Measurements from ENCODE around the gene KRTAP5-11. TPM values are rescaled to one million over a fixed set of nuclear protein-coding genes. Genes with fewer than 3 reads are reported as not detected.
A peak's percentile ranks its signal among the peaks of the same experiment; 100 is the strongest.
"Not testable (repeated sequence)": the region's sequence is repeated elsewhere in the genome, so short reads cannot be mapped to it uniquely, and the experiment has no call there.

KRTAP5-11 gene
- total RNA-seq, 1 donor from 2014 or later, result not detected

GRCh38 chr11:71575723-71576424, 6.8 kb downstream of the KRTAP5-11 start:
- no peaks in the 10 kb centered on the region for H3F3A ChIP-seq (ENCODE audit: low read depth)
- H3K4me3 ChIP-seq, result no peak overlapping the region
- H3K79me2 ChIP-seq (ENCODE audit: low read depth), result no peaks in the 10 kb centered on the region
- no peaks in the 10 kb centered on the region for H4K20me1 ChIP-seq (ENCODE audit: low read depth)
- Mint-ChIP-seq H3K27me3 (ENCODE audit: insufficient read depth, low read depth) (peaks cover 4% of the 10 kb centered on the region), H3K4me1 (peaks cover 13% of the 10 kb centered on the region), H3K4me3 (no peak overlapping the region), H3K9me3 (no peaks in the 10 kb centered on the region), H3K27ac (no peak overlapping the region), H3K36me3 (no peaks in the 10 kb centered on the region)
- DNase-seq (ENCODE audit: low spot score), result no peak
- H3K4me2 ChIP-seq, result no peak overlapping the region
- no peak overlapping the region for H2AFZ ChIP-seq (replicated peaks)
- no peaks in the 10 kb centered on the region for H3K27me3 ChIP-seq
- peaks cover 7% of the 10 kb centered on the region for H3K4me1 ChIP-seq
- no peaks in the 10 kb centered on the region for H3K36me3 ChIP-seq
- H3K9me3 ChIP-seq (ENCODE audit: low read depth), result no peaks in the 10 kb centered on the region
- no peak for TF ChIP-seq EZH2phosphoT487 (IDR thresholded peaks at IDR 0.05)
- H3K9ac ChIP-seq, result no peak overlapping the region
- no peak overlapping the region for H3K27ac ChIP-seq

GRCh38 chr11:71574418-71574817, 8.3 kb downstream of the KRTAP5-11 start:
- Histone ChIP-seq H3K27ac (no peak overlapping the region), H3F3A (ENCODE audit: low read depth) (no peaks in the 10 kb centered on the region), H3K9ac (no peak overlapping the region), H3K9me3 (ENCODE audit: low read depth) (no peaks in the 10 kb centered on the region), H3K4me3 (no peak overlapping the region), H3K79me2 (ENCODE audit: low read depth) (no peaks in the 10 kb centered on the region), H3K36me3 (no peaks in the 10 kb centered on the region), H3K4me2 (no peak overlapping the region), H3K4me1 (peaks cover 3% of the 10 kb centered on the region), H2AFZ (replicated peaks) (no peak overlapping the region), H4K20me1 (ENCODE audit: low read depth) (no peaks in the 10 kb centered on the region), H3K27me3 (no peaks in the 10 kb centered on the region)
- H3K27me3 Mint-ChIP-seq (ENCODE audit: insufficient read depth, low read depth), result peaks cover 6% of the 10 kb centered on the region
- H3K4me1 Mint-ChIP-seq, result peaks cover 7% of the 10 kb centered on the region
- H3K36me3 Mint-ChIP-seq, result no peaks in the 10 kb centered on the region
- no peaks in the 10 kb centered on the region for H3K9me3 Mint-ChIP-seq
- TF ChIP-seq CTCF (IDR thresholded peaks at IDR 0.05), result no peak
- no peak for TF ChIP-seq EZH2 (IDR thresholded peaks at IDR 0.05)
- TF ChIP-seq EZH2phosphoT487 (IDR thresholded peaks at IDR 0.05), result no peak
- H3K4me3 Mint-ChIP-seq, result no peak overlapping the region
- DNase-seq (ENCODE audit: low spot score), result no peak
- no peak overlapping the region for H3K27ac Mint-ChIP-seq

- Histone ChIP-seq H3K4me1 (peaks cover 3% of the 10 kb centered on the region), H3K79me2 (ENCODE audit: low read depth) (no peaks in the 10 kb centered on the region), H3K27me3 (no peaks in the 10 kb centered on the region), H3K27ac (no peak overlapping the region), H3K36me3 (no peaks in the 10 kb centered on the region), H3K9ac (no peak overlapping the region), H3K9me3 (ENCODE audit: low read depth) (no peaks in the 10 kb centered on the region), H3K4me3 (no peak overlapping the region), H3K4me2 (no peak overlapping the region), H3F3A (ENCODE audit: low read depth) (no peaks in the 10 kb centered on the region), H2AFZ (replicated peaks) (no peak overlapping the region), H4K20me1 (ENCODE audit: low read depth) (no peaks in the 10 kb centered on the region)
- Mint-ChIP-seq H3K27me3 (ENCODE audit: insufficient read depth, low read depth) (peaks cover 6% of the 10 kb centered on the region), H3K36me3 (no peaks in the 10 kb centered on the region), H3K9me3 (no peaks in the 10 kb centered on the region), H3K27ac (peak overlapping the region; percentile 9), H3K4me3 (no peak overlapping the region), H3K4me1 (peaks cover 14% of the 10 kb centered on the region)
- TF ChIP-seq CTCF (IDR thresholded peaks at IDR 0.05) (no peak), EZH2phosphoT487 (IDR thresholded peaks at IDR 0.05) (no peak), EZH2 (IDR thresholded peaks at IDR 0.05) (no peak)
- DNase-seq (ENCODE audit: low spot score), result no peak
Observed at GRCh38 chr11:71572811-71573210, 9.9 kb downstream of the KRTAP5-11 start.

- H3K27me3 ChIP-seq; H3K9me3 Mint-ChIP-seq; DNase-seq (ENCODE audit: low spot score); H3K9me3 ChIP-seq (ENCODE audit: low read depth); H3K27me3 Mint-ChIP-seq (ENCODE audit: insufficient read depth, low read depth); H3K27ac ChIP-seq; H3K4me3 ChIP-seq; H3K9ac ChIP-seq; H3F3A ChIP-seq (ENCODE audit: low read depth); H3K4me3 Mint-ChIP-seq; H3K27ac Mint-ChIP-seq; H3K4me2 ChIP-seq; H3K4me1 ChIP-seq; H4K20me1 ChIP-seq (ENCODE audit: low read depth); H2AFZ ChIP-seq (replicated peaks); H3K36me3 Mint-ChIP-seq; H3K79me2 ChIP-seq (ENCODE audit: low read depth); H3K36me3 ChIP-seq: not testable (repeated sequence)
- H3K4me1 Mint-ChIP-seq, result peaks cover 29% of the 10 kb centered on the region
Observed at GRCh38 chr11:71571101-71571850, 11.4 kb downstream of the KRTAP5-11 start.

Measured in neural progenitor cell (in vitro differentiated cells).